GM12801 (cell line): ENCODE measurements around the gene PLGLB2.
"Not testable (repeated sequence)": the region's sequence is repeated elsewhere in the genome, so short reads cannot be mapped to it uniquely, and the experiment has no call there.

Source experiments
- CTCF ChIP-seq: IDR thresholded peaks from one replicate; pipeline ENCODE4 v1.5.1; 2011; ENCODE audit warnings: control low read depth; ENCODE audit not compliant: insufficient read length; ENCODE audit errors: extremely low read depth

PLGLB2 gene

GRCh38 chr2:87747791-87748190, at the start of gene PLGLB2:
TSS of gene PLGLB2 (plus strand) at chr2:87748087. CDS start at chr2:87748154, 67 bp downstream.
- TF ChIP-seq CTCF = not testable (repeated sequence)
